Head of caudate nucleus (tissue), 42 donors: ENCODE measurements around the gene ITGAD.
A peak's percentile ranks its signal among the peaks of the same experiment; 100 is the strongest.
"Not testable (repeated sequence)": the region's sequence is repeated elsewhere in the genome, so short reads cannot be mapped to it uniquely, and the experiment has no call there.

Experiments used
- DNase-seq, 42 donors: peaks; one replicate each; pipeline versions ENCODE4 v3.0.0 to v3.0.0-alpha.2; 2020 to 2021; ENCODE audit warnings: mixed read lengths in 7 of 42
- intact Hi-C: fragments of 100-400 bp; cut with DNase I; formaldehyde crosslinking; loops from one replicate; pipeline ENCODE4 v1.15.0; 2022

ITGAD gene

DNA sequence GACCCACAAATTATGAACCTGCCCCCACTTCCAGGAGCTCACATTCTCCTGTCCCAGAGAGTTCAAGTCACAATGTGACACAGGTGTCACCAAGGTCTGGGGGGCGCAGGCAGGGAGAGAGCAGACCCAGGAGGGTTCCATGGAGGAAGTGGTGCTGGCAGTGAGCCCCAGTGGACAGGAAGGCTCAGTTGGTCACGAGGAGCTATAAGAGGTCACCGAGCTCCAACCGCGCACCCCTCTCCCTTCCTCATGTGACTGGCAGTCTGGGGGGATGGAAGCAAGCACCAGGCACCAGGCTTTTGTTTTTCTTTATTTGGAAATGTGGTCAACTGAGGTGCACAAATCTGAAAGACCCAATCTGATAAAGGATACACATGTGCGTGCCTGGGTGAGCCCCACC lies 2.5 kb downstream of the ITGAD start:
- intact Hi-C loops: no loop called here
- DNase-seq: peak in 8 of 42 donors; percentile 8 to 48 (median 20)

- intact Hi-C loops: no loop called here
- DNase-seq: peak in 2 of 42 donors; percentile 29 to 39
Observed at GRCh38 chr16:31397096-31397660, 4.0 kb downstream of the ITGAD start.

- intact Hi-C loops: no loop called here
- no peak for DNase-seq
Observed at GRCh38 chr16:31397701-31398100, 4.6 kb downstream of the ITGAD start.

DNA sequence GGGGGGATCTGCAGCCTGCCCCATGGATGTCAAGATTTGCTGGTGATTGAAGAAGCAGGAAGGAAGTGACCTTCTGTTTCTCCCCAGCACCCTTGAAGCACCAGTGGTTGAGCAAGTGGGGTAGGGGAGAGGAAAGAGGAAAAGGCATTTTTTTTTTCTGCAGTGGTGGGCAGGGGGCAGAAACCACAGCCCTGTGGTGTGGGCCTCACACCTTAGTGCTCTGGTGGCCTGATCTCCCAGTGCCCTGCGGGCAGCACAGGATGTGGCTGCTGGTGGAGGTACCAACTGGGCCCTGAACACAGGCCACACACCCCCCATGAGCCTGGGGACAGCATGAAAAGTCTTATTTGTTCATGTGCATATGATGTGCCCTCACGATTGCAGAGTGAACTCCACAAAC lies 7.1 kb downstream of the ITGAD start:
- intact Hi-C loops: no loop called here
- no peak for DNase-seq

- intact Hi-C loops: no loop called here
- no peak for DNase-seq
Observed at GRCh38 chr16:31401436-31401835, 8.3 kb downstream of the ITGAD start.

DNA sequence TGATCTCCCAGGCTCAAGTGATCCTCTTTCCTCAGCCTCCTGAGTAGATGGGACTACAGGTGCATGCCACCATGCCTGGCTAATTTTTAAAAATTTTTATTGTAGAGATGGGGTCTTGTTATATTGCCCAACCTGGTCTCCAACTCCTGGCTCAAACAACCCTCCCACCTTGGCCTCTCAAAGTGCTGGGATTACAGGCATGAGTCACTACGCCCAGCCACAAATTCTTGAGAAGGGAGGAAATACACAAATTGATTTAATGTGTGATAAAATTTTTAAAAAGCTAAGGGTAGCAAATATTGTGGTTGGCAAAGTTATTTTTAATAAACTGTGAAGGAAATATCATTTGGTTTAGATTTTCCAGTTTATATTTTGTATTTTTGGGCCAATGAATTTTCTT lies 9.6 kb downstream of the ITGAD start:
- no peak for DNase-seq

DNA sequence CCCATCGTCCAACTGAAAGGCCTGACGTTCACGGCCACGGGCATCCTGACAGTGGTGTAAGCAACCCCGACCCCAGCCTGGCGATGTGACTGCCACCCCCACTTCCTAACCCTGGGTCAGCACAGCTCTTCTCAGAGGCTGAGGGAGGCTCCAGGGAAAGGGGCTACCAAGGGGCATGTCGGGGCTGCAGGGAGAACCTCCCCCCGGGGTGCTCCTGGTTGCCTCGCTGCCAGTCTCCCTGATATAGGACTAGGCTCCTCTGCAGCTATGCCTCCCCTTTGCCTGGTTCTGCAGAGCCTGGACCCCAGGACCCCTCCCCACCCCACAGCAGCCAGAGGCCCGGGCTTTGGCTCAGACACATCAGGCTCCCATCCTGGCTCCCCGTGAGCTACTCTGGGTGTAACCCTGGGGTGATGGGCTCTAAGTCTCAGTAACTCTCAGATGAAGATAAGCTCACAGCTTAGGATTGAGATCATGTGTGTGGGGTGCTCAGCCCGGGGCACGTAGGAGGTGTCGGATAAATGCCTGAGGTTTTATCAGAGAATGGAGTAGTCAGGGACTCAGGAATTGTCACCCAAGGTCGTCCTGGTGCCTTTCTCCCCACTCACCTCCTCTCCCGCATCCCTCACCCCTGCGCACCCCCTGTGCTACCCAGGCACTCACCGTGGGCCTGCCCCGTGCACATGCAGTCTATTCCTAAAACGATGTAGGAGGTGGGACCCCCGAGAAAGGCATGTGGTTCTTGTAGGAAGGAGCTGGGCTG lies 10.6 kb downstream of the ITGAD start:
- intact Hi-C loops: no loop called here
- peak in 11 of 42 donors; percentile 8 to 60 (median 26) for DNase-seq

More for the DNA sequence above, 9.6 kb downstream of the ITGAD start:
- intact Hi-C loops: no loop called here

DNA sequence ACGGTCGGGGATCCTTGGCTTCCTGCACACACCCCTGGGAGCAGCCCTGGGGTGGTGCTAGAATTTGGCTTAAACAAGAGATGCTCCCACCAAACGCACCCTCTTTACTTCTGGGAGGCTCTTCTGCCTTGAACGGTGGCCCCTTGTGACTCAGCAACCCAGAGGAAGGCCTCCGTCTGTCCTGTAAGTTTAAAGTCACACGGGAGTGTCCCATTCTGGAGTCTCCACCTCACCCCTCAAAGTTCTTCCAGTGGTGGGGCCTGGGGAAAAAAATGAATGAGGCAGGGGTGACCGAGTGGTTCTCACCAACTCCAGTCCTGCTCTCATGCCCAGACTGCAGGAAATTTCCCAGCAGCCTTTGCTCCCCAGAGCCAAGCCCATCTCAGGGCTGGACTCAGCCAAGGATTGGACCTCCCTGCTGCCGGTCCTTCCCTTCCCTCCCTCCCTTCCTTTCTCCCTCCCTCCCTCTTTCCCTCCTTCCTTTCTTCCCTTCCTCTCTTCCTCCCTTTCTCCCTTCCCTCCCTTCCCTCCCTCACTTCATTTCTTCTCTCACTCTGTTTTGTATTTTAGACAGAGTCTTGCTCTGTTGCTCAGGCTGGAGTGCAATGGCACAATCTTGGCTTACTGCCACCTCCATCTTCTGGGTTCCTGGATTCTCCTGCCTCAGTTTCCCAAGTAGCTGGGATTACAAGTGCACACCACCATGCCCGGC lies 11.4 kb downstream of the ITGAD start:
- intact Hi-C loops: no loop called here
- DNase-seq: no peak

- intact Hi-C loops: no loop called here
- DNase-seq: no peak
Observed at GRCh38 chr16:31407406-31407805, 14.3 kb downstream of the ITGAD start.

- intact Hi-C loops: no loop called here
- no peak for DNase-seq
Observed at GRCh38 chr16:31409433-31409832, 16.3 kb downstream of the ITGAD start.

GRCh38 chr16:31410082-31410481 lies 16.9 kb downstream of the ITGAD start:
- intact Hi-C loops: no loop called here

DNA sequence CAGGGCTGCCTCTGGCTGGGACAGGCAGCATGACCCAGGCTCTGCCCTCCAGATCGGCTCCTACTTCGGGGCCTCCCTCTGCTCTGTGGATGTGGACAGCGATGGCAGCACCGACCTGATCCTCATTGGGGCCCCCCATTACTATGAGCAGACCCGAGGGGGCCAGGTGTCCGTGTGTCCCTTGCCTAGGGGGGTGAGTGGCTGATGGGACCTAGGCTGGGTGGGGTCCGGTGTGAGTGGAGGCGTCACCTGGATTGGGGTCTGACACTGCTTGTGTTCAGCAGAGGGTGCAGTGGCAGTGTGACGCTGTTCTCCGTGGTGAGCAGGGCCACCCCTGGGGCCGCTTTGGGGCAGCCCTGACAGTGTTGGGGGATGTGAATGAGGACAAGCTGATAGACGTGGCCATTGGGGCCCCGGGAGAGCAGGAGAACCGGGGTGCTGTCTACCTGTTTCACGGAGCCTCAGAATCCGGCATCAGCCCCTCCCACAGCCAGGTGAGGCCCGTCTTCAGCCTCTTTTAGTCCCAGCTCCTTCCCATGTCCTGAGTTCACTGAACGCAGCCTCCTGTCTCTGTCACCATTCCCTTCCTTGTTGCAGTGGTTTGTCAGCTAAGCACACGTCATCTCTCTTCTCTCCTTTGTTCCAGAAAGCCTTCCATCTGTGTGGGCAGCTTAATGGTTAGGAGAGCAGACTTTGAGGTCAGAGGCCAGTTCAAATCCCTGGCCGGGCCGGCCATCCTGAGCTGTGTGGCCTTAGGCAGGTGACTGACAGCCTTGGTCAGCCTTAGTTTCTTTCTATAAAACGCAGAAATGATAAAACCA lies 18.1 kb downstream of the ITGAD start:
- intact Hi-C loops: no loop called here
- no peak for DNase-seq

More at GRCh38 chr16:31410082-31410481, 16.9 kb downstream of the ITGAD start:
- no peak for DNase-seq

GRCh38 chr16:31412750-31413149 lies 19.6 kb downstream of the ITGAD start:
- intact Hi-C loops: no loop called here
- DNase-seq: no peak

- intact Hi-C loops: no loop called here
- no peak for DNase-seq
Observed at GRCh38 chr16:31413381-31413780, 20.2 kb downstream of the ITGAD start.

- intact Hi-C loops: no loop called here
- no peak for DNase-seq
Observed at GRCh38 chr16:31413943-31414342, 20.8 kb downstream of the ITGAD start.

GRCh38 chr16:31414706-31415105 lies 21.6 kb downstream of the ITGAD start:
- no peak for DNase-seq
- intact Hi-C loops: no loop called here

- no peak for DNase-seq
- intact Hi-C loops: no loop called here
Observed at GRCh38 chr16:31416371-31416770, 23.2 kb downstream of the ITGAD start.

- DNase-seq, intact Hi-C loops: not testable (repeated sequence)
Observed at GRCh38 chr16:31417036-31417435, 23.9 kb downstream of the ITGAD start.

DNA sequence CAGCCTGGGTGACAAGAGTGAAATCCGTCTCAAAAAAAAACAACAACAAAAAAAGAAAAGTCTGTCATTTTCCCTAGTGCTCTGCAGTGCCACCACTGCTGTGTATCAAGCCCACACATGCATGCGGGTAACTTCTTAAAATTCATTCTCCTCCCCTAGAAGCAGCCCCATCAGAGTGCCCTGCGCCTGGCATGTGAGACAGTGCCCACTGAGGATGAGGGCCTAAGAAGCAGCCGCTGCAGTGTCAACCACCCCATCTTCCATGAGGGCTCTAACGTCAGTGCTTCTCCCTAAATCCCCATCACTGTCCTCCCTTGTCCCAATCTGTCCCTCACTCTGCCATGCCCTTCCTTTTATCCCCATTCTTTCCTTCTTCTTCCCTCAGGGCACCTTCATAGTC lies 24.8 kb downstream of the ITGAD start:
- no peak for DNase-seq
- intact Hi-C loops: no loop called here

DNA sequence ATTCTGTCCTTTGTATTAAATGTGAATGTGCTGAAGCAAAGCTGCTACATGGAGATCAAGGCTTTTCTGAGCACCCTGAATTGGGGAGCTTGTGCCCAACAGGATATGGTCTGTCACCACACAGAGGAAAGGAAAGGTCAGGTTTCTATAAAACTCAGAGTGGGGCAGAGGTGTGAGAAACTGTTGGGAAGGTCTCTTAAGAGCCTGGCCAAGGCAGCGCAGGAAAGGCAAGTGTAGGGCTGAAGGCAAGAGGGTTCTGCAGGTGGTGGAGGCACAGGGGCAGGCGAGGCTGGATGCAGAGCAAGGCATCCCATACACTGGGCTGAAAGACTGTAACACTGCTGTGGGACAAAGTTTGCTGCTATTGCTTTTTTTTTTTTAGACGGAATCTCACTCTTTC lies 26.9 kb downstream of the ITGAD start:
- intact Hi-C loops: no loop called here
- DNase-seq: peak in 1 of 42 donors; percentile 9
